GM18498 (cell line): ENCODE results near the gene TPGS1.
A peak's percentile ranks its signal among the peaks of the same experiment; 100 is the strongest.

Source experiments
- ATAC-seq: cut with Tn5 transposase; IDR thresholded peaks from one replicate; pipeline ENCODE4 v1.9.1; 2021; ENCODE audit warnings: mild to moderate bottlenecking, moderate library complexity; ENCODE audit not compliant: unreplicated experiment

Gene TPGS1

DNA sequence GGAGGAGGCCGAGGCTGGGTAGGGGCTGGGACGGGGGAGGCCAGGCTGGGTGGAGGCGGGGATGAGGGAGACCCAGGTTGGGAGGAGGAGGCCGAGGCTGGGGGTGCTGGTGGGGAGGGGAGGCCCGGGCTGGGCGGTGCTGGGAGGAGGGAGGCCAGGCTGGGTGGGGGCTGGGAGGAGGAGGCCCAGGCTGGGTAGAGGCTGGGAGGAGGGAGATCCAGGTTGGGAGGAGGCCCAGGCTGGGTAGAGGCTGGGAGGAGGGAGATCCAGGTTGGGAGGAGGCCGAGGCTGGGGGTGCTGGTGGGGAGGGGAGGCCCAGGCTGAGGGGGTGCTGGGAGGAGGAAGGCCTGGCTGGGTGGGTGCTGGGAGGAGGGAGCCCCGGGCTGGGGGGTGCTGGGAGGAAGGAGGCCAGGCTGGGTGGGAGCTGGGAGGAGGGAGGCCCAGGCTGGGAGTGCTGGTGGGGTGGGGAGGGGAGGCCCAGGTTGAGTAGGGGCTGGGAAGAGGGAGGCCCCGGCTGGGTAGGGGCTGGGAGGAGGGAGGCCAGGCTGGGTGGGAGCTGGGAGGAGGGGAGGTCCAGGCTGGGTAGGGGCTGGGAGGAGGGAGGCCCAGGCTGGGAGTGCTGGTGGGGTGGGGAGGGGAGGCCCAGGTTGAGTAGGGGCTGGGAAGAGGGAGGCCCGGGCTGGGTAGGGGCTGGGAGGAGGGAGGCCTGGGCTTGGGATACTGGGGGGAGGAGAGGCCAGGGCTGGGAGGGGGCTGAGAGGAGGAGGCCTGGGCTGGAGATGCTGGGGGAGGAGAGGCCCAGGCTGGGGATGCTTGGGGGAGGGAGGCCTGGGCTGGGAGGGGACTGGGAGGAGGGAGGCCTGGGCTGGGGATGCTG lies 10.7 kb downstream of the TPGS1 start:
- no peak for ATAC-seq

DNA sequence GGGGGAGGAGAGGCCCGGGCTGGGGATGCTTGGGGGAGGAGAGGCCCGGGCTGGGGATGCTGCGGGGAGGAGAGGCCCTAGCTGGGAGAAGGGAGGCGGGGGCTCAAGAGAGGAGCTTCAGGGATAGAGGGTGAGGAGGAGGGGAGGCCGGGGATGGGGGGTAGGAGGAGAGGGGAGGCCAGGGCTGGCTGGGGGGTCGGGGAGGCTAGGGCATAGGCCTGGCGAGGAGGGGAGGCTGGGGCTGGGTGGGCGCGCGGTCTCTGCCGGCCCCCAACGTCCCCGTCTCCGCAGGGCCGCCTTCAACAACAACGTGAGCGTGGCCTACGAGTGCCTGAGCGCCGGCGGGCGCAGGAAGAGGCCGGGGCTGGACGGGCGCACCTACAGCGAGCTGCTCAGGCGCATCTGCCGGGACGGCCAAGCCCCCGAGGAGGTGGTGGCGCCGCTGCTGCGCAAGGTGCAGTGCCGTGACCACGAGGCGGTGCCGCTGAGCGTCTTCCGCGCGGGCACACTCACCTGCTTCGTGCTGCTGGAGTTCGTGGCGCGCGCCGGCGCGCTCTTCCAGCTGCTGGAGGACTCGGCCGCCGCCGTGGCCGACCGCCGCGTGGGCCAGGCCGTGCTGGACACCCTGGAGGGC lies 11.4 kb downstream of the TPGS1 start:
- no peak for ATAC-seq

DNA sequence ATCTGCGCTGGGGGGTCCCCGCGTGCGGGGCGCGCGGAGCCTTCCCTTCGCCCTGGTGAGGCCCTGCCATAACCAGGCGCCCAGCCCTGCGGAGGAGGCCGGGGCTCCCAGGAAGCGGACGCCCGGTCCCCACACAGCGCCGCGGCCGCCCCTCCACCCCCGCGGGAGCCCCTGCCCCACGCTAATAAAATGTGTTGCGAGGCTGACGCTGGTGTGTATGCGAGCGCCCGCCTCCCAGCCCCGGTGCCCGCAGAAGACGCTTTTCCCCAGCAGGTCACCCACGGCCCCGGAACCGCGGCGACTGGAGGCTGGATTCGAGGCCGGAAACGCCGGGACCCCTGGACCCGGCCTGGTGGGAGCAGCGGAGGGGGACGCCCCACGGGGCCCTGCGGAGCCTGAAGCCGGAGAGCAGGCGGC lies 12.2 kb downstream of the TPGS1 start:
- no peak for ATAC-seq

DNA sequence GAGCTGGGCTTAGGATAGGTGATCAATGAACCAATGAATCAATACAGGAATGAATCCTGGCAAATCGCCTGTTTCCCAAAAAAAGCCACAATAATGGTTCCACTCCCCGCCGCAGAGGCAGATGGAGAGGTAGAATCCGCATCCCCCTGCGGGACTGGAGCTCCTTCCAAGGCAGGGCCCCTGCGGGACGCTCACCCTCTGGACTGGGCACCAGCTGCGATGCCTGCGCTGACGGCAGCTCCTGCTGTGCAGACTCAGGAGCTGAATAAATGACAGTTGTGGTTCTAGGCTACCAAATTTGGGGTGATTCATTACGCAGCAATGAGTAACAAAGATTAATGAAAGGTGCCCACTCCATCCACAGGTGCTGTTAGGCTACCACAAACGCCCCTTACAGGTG lies 15.4 kb downstream of the TPGS1 start:
- no peak for ATAC-seq

DNA sequence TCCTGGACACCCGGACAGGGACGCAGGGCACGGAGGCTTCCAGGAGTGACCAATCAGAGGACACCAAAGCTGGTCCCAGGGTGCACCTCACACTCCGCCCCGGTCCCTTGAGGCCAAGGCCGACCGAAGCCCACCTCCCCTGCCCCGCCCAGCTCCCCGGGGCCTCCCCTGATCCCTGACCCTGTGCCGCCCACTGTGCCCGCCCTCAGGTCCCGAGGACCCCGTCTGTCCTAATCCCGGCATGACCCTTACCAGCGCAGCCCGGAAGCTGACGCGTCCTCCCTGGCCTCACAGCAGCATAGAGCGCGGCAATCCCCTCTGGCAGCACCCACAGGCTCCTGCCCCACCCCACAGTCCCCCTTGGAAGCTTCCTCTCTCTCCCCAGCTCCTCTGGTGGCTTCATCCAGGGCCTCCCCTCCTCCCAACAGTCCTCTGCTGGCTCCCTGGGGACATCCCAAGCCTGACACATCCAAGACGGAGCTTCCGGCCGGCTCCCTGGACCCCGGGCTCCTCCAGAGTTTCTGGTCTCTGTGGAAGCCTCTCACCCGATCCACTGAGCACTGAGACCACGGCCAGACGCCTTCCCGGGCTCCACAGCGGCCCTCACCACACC lies 16.9 kb downstream of the TPGS1 start:
- no peak for ATAC-seq

DNA sequence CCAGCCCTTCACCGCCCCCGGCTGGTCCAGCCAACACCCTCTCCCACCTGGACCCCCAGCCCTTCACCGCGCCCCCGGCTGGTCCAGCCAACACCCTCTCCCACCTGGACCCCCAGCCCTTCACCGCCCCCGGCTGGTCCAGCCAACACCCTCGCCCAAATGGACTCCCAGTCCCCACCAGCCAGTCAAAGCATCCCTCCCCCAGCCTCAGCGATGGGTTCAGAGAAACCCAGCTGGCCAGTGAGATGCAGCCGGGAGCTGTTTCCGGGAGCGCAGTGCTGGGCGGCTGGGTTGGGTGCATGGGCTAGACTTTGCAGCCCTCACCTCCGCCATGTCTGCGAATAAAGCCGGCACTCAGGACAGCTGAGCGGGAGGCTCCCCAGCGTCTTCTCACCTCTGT lies 17.7 kb downstream of the TPGS1 start:
- ATAC-seq: no peak

DNA sequence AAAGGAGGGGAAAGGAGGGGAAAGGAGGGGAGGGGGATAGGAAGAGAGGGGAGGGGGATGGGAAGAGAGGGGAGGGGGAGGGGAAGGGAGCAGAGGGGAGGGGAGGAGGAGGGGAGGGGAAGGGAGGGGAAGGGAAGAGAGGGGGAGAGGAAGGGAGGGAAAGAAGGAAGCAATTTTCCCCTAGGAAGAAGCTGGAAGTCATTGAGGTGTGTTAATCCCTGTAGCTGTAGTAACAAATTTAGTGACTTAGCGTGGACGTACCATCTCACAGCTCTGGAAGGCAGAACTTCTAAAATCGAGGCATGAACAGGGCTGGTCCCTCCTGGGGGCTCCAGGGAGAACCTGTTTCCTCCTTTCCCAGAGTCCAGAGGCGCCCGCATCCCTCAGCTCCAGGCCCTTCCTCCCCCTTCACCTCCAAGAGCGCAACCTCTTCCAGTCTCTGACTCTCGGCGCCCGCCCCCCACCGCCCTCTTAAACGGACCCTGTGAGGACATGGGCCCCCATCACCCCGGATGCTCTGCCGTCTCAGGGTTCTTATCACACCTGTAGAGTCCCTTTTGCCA lies 18.6 kb downstream of the TPGS1 start:
- ATAC-seq: no peak

DNA sequence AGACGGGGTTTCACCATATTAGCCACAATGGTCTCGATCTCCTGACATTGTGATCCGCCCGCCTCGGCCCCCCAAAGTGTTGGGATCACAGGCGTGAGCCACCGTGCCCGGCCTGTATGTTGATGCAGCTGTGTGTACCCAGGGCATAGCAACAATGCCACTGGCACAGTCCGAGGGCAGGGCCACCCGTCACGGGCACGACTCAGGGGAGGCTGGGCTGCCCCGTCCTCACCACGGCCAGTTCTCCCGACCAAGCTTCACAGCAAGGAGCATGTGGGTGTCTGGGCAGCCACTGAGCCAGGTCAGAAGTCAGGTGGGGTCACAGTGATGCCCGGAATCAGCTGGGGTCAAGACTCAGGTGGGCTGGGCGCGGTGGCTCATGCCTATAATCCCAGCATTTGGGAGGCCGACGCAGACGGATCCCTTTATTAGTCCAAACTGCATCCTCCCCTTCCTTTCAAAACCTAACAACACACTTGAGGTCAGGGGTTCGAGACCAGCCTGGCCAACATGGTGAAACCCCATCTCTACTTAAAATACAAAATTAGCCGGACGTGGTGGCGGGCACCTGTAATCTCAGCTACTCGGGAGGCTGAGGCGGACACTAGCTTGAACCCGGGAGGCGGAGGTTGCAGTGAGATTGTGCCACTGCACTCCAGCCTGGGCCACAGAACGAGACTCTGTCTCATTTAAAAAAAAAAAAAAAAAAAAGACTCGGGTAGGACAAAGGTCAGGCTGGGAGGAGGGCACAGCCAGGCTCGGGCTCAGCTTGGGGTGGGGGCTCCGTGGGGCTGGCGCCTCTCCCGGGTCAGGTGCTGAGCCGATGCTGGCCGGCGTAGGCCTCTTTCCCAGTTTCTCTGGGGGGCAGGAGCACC lies 23.1 kb downstream of the TPGS1 start:
- no peak for ATAC-seq

DNA sequence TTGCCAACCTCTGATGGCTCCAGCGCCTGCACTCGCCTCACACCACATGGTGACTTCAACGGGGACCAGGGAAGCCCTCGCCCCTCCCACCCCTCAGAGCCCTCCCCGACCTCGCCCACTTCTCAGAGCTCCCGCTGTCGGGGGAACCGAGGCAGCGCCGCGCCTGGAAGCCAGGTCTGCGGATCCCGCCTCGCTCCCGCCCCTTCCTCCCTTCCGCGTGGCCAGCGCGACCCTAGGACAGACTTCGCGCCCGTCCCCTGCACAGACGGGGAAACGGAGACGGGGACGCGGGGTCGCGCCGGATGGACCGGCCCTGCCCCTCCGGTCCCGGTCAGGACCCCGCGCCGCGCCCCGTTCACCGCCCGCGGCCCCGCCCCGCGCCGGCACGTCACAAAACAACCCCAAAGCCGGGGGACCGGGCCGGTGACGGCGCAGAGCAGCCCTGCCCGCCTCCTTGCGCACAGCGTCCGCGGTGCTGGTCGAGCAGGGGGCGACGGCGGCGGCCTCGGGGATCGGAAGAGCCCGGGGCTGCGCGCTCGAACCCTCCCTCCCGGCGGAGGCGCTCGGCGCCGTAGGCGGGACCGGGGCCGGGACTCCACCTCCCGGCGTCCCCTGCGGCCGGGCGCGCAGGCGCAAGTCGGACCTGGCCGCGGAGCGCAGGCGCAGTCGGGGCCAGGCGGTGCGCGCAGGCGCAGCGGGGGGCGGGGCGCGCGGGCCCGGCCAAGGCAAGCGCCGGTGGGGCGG lies 23.9 kb downstream of the TPGS1 start:
- ATAC-seq: peak; percentile 72

DNA sequence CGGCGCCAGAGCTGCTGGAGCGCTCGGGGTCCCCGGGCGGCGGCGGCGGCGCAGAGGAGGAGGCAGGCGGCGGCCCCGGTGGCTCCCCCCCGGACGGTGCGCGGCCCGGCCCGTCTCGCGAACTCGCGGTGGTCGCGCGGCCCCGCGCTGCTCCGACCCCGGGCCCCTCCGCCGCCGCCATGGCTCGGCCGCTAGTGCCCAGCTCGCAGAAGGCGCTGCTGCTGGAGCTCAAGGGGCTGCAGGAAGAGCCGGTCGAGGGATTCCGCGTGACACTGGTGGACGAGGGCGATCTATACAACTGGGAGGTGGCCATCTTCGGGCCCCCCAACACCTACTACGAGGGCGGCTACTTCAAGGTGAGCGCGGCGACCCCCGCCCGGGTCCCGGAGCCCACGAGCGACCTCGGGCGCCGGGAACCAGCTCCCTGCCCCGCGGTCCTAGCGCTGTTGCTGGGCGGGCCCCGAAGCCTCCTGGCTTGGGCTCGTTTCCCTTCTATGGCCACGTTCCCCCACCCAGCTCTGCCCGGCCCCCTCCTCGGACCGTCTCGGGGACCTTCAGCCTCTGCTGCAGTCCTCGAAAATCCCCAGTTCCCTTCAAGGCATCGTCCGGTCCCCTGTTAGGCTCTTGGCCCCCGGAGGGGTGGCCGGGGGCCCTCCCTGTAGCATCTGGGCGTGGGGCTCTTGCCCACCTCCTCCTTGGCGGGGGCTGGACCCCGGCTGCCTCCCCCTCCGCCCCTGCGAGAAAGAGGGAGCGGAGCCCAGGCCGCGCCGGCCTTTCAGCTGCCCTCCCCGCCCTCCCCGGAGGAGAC lies 24.7 kb downstream of the TPGS1 start, which contains the start of gene CDC34:
Gene CDC34, plus strand, starts transcription at position 8 of the 808 bp plus-strand sequence. Its CDS starts 172 bp downstream, at position 180.
- peak; percentile 13 for ATAC-seq

DNA sequence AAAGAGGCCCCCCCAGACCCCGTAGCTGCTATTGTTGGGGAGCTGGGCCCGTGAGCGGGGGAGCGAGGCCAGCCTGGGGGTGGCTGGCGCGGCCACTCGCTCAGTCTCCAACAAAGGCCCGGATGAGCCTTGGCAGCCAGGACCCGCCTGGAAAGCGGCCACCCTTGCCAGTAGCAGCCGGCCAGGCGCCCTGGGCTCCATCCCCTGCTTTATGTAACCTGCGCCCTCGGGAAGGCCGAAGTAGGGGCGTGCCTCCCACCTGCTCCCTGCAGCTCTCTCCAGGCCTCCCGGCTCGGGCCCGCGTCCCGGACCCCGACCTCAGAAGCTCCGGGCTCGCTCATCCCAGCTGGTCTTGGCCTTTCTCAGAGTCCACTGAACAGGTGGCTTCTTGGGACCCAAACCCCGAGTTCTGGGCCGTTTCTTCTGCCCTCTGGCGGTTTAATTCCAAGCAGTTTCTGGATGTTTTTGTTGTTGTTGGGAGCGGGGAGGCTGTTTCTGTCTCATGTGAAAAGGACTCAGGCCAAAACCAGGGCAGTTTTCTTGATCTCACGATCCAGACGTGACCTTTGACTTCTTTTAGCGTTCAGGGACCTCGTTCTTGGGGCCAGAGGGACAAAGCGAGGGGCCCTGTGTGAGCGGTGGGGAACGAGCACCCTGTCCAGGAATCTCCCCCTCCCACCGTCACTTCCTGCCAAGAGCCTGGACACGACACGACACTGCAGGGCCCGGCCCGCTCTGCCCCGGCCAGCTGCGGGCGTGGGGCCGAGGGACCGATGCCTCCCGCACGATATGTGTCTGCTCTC lies 25.5 kb downstream of the TPGS1 start:
- no peak for ATAC-seq

DNA sequence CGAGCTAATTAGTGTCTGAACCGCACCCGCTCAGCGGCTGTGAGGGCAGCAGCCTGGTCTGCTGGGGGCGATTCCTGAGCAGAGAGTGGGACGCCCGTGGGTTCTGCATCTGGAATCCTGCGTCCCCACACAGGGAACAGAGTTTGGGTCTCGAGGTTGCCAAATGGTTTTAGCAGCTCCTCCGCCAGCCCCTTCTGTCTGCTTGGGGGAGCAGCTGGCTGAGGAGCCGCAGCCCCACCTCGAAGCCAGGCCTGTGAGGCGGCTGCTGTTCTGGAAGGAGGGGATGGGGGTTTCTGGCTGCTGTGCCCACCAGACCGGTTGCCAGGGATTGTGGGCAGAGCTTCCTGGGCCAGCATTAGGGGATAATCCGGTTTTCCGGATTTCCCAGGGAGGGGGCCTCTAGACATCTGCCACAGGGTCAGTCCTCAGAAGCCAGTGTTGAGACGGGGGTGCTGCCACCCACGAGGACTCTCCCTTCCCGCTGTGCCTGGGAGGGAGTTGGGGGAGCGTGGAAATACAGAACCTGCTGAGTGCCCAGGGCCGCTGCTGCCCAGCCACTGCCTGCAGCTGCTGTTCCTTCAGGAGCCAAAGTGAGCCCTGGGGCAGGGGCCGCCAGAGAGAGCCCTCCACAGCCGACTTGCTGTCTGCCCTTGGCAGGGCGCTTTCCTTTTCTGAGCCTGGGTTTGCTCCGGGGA lies 26.2 kb downstream of the TPGS1 start:
- no peak for ATAC-seq

DNA sequence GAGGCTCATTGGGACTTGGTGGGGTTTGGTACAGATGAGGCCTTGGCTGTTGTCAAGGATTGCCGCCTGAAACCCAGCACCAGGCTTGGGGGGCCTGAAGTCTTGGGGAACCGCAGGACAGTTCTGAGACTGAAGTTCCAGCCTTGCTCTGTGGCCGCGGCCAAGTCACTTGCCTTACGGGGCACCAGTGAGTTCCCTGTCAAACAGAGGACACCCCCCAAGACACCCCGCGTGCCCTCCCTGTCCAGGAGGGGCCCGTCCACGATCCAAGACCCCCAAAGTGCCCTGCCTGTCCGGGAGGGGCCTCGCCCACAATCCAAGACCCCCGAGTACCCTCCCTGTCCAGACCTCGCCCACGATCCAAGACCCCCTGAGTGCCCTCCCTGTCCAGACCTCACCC lies 26.8 kb downstream of the TPGS1 start:
- ATAC-seq: no peak

DNA sequence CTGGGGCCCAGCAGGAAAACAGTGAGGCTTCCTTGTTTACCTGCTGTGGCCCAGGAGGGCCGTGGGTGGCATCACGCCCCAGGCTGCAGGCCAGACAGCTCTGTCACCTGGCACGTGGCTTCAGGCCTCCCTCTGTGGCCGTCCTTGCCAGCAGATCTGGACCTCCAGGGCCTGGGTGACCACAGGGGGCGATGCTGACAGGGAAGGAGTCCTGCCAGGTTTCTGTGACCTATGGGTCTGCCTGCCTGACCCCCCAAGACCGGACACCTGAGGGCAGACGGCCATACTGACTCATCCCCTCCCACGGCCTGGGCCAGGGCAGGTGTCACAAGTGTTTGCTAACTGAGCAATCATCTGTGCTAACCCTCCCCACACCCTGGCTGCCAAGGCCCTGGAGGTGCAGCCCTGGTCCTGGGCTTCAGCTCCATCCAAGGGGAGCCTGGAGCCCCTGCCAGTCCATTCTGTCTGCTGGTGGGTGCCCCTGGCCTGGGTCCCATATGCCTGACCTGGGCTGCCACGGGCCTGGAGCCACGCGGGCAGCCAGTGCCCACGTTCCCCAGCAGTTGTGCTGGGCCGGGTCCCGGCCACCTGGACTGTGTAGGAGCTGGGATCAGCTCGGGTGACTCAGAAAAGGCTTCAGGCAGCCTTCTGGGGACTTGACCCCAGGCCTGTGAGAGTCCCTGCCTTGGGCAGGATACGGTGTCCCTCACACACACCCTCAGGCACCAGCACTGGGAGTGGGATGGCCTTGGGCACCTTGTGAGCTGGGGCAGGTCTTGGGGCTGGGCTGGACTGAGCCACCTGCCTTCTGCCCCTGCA lies 27.9 kb downstream of the TPGS1 start:
- ATAC-seq: no peak

DNA sequence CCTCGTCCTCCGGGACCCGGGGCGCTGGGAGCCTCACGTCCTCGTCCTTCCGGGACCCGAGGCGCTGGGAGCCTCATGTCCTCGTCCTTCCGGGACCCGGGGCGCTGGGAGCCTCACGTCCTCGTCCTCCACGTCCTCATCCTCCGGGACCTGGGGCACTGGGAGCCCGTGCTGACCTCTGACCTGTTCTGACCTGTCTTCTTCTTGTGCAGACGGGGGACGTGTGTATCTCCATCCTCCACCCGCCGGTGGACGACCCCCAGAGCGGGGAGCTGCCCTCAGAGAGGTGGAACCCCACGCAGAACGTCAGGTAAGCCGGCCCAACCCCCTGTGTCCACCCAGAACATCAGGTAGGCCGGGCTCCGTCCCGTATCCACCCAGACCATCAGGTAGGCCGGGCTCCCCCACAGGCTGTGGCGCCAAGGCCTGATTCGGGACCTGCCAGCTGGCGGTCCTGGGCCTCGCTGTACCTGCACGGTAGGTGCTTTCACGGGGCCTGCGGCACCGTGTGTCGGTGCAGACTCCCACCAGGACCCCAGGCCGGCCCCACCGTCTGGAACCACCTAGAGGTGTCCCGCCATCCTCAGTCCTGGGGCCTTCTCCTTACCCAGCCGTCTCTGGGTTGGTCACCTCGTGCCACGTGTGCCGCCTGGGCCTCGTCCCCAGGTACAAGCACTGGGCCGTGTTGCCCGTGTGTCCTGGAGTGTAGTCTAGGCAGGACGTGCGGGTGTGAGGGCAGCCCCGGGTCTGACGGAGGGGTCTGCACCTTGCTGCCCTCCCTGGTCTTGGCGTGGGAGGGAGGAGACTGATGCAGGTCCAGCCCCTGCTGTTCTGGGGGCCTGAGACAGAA lies 29.0 kb downstream of the TPGS1 start:
- no peak for ATAC-seq

DNA sequence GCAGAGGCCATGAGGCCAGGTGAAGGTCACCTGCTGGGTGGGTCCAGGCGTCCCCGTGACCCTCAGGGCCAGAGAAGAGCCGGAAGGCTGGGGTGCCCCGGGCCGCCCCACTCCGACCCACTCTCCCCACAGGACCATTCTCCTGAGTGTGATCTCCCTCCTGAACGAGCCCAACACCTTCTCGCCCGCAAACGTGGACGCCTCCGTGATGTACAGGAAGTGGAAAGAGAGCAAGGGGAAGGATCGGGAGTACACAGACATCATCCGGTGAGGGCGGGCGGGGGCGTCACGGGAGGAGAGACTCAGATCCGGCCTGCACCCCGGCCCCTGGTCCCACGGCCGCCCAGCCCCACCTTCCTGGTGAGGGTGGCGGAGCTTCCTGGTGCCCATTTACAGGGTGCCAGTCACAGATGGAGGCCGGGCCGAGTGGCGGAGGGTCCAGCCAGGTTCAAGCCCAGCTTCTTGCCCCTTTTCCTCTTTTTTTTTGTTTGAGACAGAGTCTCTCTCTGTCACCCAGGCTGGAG lies 29.6 kb downstream of the TPGS1 start:
- no peak for ATAC-seq
